Right forelimb (tissue), 1 donor: ENCODE measurements around the gene AMOTL2.
A peak's percentile ranks its signal among the peaks of the same experiment; 100 is the strongest.

Experiments
- DNase-seq: peaks from one replicate; pipeline ENCODE4 v3.0.0-alpha.2; 2018

The AMOTL2 gene

DNA sequence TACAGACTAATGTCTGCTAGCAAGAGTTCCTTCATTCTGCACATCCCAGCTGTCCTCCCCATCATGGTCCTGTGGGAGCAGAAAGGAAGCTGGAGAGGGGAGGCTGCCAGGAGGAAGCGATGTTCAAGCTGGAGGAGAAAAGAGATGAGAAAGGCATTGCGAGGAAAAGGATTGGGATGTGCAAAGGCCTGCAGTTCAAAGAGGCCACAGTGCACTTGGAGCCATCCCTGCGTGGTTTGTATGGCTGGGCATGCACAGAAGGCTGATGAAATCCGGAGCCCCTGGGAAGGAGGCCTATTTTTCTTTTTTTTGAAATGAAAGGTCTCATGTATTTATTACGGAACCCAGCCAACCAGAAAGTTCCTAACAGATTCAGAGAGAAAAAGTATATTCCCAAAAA, 22.8 kb downstream of the AMOTL2 start:
- DNase-seq, result no peak

DNA sequence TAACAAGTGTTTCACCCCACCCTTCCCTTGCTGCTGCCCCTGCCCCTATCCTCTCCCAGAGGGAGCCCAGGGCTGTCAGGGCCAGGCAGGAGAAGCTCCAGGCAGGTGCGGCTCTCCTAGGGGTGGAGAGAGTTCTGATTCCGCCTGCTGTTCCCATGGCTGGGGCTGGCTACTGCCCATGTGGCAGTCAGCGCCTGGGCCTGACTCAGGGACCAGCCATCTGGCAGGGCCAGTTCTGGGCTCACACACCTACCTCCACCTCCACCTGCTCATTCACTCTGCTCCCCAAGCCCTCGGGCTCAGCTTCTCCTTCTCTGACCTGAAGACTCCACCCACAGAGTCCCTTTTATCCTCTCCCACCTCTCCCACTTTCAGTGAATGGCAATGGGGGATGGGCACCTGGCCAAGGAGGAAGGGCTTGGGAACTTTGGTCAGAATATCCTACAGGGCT, 23.4 kb downstream of the AMOTL2 start:
- no peak for DNase-seq

- no peak for DNase-seq
These were observed 24.0 kb downstream of the AMOTL2 start for GRCh38 chr3:134350266-134350665.

- DNase-seq, result no peak
These were observed 25.7 kb downstream of the AMOTL2 start for GRCh38 chr3:134348524-134348923.

DNA sequence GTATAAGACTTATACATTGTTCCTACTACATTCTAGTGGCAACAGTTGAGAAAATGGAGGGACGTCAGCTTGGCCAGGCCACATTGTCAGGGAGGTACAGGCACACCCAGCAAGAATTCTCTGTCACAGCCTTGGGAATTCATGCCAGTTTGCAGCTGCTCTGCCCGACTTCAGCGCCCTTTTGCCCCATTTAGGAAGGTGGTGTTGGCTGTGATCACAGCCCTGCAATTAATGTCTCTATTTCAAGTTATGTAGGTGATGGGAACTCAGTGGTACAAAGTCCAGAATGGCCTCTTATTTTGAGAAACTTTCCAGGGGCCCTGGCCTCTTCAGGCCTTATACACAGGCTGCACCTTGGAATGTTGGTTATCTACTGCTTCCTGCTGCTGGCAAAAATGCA, 26.7 kb downstream of the AMOTL2 start:
- no peak for DNase-seq

- DNase-seq, result no peak
These were observed 27.5 kb downstream of the AMOTL2 start for GRCh38 chr3:134346744-134347143.

- no peak for DNase-seq
These were observed 29.0 kb downstream of the AMOTL2 start for GRCh38 chr3:134345202-134345601.

DNA sequence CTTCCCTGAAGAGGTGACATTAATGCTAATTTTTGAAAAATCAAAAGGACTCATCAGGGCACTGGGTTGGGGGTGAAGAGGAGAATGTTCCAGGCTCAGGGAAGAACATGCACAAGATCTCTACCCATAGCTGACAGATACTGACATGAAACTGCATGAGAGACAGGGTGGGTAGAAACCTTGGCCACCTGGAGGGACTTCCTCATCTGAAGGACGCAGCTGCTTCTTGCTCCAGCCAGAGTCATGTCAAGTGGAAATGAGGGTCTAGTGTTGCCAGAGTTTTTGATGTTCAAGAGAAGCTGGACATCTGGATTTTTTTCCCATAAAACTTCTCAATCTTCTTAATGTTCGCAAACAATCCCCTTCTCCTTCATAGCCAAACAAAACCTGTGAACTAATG, 29.7 kb downstream of the AMOTL2 start:
- DNase-seq, result peak; percentile 2

DNA sequence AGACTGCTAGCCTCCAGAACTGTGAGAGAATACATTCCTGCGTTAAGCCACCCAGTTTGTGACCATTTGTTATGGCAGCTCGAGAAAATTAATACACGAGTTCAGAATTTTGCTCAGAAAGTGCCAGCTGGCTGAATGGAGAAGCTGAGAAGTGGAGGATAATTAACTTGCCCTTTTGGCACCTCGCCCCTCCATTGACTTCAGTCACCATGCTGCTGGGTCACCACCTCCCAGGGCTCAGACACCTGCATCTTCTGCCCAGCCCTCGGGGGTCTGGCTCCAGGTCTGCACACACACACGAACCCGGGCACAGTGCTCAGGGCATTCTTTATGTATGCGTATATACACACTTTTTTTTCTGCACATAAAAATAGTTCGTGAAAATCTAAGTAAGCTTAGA, 32.0 kb downstream of the AMOTL2 start:
- peak; percentile 24 for DNase-seq

GRCh38 chr3:134341389-134341788, 32.9 kb downstream of the AMOTL2 start:
- DNase-seq, result peak; percentile 17

DNA sequence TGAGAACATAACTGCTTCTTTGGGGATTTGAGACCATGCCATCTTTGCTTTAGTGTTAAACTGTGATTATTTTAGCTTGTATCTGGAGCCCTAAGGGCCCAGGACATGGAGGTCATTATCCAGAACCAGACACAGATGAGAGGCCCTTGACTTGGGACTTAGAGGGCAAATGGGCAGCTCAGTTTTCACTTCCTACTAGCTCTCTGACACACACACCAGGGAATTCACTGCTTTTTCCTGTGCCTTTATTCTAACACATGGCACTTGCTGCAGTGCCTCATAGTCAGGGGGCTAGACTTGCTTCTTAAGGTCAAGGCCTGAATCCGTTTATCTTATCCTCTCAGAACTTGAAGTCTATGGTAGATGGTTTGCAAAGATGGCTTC, 33.3 kb downstream of the AMOTL2 start:
- DNase-seq, result peak; percentile 2

GRCh38 chr3:134340362-134340981, 33.8 kb downstream of the AMOTL2 start:
- DNase-seq, result peak; percentile 11

DNA sequence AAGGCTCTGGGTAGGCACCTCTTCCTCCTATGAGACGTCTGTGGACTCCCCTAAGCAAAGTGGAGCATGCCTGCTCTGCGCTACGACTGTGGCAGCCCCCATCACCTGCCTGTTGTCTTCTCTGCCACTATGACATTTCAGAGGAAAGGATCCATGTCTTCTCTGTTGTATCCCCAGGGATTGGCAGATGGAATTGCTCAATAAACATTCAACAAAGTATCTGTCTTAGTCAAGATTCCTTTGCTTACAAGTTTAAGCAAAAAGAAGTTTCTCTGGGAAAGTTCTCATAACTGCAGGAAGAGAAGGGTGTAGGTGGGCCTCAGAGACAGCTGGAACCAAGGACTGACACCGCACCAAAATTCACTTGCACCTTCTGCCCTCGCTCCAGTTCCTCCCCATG, 34.3 kb downstream of the AMOTL2 start:
- DNase-seq, result peak; percentile 3

DNA sequence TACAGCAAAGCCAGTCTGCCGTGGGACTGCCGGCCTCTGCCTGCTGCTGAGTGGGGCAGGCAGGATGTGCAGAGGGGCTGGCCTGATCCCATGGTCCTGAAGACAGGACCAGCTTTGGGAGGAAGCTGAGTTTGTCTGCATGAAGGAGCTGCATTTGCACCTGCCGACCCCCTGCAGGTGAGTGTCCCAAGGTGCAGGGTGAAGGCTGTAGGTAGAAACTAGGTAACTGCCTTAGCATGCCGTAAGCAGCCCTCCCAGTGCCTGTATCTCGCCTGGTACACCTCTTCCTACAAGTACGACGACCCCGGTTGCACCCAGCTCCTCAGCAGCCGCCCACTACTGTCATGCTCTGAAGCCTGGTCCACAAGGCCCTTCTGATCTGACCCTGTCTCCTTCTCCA, 34.9 kb downstream of the AMOTL2 start:
- DNase-seq, result peak; percentile 26

- peak; percentile 30 for DNase-seq
These were observed 35.6 kb downstream of the AMOTL2 start for GRCh38 chr3:134338516-134339261.

DNA sequence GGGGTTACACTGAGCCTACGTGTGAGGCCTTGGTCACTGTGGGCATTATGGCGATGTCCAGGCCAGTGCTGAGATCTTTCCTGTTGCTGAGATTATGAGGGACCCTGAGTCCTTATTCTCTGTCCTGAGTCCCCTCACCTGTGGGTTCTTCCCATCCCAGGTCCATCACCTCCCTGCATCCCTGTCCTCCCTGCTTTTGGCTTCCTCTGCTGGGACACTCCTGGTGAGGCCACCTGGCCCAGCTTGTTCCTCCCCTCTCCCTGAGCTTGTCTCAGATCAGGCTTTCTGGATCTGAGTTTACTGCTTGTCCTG, 36.1 kb downstream of the AMOTL2 start:
- DNase-seq, result no peak

GRCh38 chr3:134337511-134338200, 36.6 kb downstream of the AMOTL2 start:
- peak; percentile 36 for DNase-seq

DNA sequence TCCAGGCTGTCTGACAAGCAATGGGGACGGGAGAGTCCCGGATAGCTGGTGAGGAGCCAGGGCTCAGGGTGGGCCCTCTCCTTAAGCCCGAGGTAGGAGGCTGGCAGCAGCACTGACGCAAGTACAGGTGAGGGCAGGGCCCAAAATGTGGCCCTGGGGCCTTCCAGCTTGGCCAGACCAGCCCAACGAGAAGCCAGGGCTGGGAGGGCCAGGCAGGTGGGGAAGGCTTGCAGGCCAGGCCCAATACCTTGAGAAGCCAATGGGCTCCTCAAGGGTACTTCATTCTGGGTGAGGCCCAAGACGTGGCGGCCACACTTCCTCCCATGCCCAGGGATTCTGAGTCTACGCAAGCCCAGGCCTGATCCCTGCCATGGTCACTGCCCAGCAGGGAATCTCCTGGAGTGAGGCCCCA, 37.2 kb downstream of the AMOTL2 start:
- peak; percentile 24 for DNase-seq

GRCh38 chr3:134336587-134336986, 37.7 kb downstream of the AMOTL2 start:
- DNase-seq, result peak; percentile 16

- DNase-seq, result peak; percentile 33
These were observed 39.4 kb downstream of the AMOTL2 start for GRCh38 chr3:134334901-134335280.

DNA sequence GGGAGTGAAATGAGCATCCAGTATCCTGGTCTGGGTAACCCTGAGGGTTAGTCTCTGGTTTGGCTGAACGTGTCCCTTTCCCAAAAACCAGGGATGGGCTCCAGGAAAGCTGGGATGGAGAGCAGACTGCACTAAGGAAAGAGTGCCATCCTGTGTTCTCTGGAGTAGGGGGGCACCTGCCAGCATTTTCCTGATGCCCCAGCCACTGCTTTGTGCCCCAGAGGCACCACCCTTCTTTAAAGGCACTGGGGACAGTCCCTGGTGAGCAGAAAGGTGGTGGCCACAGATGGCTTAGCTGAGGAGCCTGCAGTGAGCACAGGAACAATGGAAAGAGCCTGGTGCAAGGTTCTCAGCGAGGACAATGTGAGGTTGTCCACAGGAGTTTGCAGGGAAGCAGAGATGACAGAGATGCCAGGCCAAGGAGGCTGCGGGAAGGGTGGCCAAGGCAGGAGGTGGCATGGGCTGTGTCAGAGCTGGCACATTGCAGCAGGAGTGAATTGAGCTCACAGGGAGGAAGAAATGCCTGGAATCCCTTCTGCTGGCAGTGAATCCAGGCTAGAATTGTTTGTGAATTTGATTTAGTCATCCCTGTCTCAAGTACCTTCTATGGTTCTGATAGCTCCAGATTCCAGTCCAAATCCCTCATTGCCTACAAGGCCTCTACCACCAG, 39.9 kb downstream of the AMOTL2 start:
- peak; percentile 33 for DNase-seq

- peak; percentile 44 for DNase-seq
These were observed 40.6 kb downstream of the AMOTL2 start for GRCh38 chr3:134333522-134334181.

GRCh38 chr3:134332344-134332743, 41.9 kb downstream of the AMOTL2 start:
- DNase-seq, result peak; percentile 0
